Measurements from ENCODE around the gene TEC.

The TEC gene

DNA sequence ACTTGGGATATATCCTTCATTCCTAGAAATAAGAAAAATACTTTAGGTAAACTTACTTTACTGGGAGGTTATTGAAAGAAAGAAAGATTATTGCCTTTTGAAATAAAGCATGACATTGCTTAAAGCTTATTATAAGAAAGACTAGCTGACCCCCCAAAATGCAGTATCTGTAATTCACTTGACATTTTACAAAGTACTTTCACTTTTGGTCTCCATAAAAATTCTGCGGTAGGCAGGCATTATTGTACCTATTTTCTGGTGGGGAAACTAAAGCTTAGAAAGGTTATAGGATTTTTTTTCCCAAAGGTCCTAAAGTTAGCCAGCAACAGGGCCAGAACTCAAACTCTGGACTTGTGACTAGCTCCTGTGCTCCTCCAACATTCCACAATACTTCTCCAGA, 105.9 kb downstream of the TEC start:
- DNase-seq (ENCODE audit: low read depth): no peak

DNA sequence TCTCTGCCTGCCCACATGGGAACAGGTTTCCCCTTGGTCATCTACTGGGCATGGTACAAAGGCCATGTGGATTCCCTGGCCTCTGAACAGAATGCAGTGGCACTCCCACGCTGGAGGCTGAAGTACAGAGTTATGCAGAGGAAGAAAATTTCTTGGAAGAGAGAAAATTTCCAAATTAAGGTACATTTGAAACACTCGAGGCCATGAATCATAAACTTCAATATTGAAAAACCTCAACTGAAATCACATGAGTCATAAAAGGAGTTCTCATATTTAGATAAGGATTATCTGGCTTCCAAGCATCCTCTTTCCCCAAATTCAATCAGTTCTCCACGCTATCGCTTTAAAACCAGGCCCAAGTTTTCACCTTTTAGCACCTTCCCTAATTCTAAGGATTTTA, 107.5 kb downstream of the TEC start:
- DNase-seq (ENCODE audit: low read depth): no peak

DNA sequence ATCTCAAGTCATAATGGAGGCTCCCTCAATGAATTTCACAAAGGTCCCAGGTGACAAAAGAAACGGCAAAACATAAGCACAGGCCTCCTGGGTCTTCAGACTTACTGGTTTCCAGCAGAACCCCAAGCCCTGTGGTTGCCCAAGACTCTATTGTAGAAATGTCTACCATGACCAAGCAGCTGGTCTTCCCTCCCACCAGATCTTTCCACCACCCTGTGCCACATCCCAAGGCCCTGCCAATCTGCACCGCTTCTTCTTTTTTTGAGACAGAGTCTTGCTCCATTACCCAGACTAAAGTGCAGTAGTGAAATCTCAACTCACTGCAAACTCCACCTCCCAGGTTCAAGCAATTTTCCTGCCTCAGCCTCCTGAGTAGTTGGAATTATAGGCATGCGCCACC, 112.4 kb downstream of the TEC start:
- no peak for DNase-seq (ENCODE audit: low read depth)

DNA sequence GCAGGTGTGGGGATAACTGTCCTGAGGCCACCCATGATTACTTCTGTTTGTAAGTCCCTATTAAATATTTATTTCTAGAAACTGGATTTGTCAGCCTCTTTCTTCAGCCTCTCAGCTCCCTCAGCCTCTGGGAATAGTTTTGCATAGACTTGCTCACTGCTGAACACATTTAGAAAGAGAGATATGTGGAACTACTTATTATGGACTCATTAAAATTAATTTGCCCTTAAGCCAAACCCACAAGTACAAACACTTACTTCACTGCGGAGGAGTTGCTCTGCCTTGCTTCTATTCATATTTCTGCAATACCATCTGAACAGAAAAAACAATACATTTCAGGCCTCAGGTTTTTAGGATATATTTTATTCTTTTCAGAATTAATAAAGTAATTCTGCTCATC, 113.2 kb downstream of the TEC start:
- DNase-seq (ENCODE audit: low read depth): no peak

DNA sequence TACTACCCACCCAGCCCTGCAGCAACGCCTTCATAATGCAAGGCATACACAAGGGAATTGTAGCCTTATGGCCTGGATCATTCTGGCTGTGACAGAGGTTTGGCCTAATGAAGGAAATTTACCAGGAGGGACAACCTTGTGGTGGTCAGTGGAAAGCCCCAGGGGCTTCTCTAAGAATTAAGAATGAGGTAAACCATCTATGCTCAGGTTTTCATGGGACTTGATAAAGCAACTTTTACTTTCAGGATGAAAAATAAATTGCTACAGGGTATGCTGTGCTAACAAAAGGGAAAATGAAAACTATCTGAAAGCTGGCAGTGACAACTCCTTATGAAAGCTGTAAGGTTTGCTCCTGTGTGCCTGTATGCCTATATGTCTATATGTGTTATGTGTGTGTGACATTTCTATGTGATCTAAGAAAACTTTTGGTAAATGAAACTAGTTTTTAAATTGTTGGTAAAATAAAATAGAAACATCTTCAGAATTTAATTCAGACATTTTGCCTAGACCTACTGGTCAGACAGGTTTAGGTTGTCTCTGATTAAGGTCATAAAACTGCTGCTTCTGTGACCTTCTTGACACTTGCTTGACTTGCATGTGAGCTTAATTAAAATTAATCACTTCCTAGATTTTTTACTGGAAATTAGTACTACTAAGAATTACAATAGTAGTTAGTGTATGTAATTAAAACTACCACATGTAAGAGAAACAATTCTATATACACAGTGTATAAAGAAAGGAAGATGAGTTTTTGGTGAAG, 115.7 kb downstream of the TEC start:
- no peak for DNase-seq (ENCODE audit: low read depth)

DNA sequence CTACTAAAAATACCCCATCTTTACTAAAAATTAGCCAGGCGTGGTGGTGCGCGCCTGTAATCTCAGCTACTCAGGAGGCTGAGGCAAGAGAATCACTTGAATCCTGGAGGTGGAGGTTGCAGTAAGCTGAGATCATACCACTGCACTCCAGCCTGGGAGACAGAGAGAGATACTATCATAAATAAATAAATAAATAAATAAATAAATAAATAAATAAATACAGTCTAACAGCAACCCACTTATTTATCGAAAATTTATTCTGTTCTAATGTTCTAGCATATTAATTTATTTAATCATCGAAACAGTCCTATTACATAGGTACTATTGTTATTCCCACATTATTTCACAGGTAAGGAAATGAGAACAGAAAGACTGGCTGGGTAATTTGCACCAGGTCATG, 117.4 kb downstream of the TEC start:
- DNase-seq (ENCODE audit: low read depth): no peak

DNA sequence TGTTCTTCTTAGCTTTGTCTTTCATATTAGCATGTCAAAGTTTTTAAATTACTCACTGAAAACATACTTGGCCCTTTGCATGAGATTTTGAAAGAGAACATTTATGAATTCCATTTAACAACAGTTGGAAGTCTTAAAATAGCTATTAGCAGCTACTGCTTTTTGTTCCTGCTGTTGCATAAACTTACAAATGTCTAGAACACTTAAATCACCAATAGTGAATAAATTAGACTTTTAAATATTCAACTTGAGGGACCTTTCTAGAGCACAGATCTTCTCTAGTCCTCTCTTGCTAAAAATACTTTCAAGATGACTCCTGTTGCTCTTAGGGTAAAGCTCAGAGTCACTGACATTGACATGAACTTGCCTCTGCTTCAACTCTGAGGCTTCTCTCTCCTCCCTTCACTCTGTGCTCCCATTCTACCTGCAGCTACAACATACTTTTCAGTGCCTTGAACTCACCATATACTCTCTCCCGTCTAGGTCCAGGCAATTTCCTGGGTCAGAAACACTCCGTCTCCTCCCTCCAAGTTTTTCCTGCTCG, 119.7 kb downstream of the TEC start:
- DNase-seq (ENCODE audit: low read depth): no peak

DNA sequence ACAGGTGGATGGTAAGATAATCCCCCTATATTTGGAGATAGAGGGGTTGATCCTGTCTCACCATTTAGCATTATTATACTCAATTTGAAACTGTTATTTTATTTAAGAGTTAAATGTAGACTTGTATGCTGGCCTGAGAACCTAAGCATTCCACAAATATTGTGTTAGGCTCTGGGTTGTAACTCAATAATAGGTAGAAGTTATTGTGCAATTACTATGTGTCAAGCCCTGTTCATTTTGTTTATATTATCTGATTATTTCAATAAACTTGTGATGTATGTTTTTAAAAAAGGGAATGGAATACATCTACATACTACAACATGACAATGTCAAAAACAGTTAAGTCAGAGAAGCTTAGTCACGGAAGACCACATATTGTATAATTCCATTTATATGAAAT, 122.0 kb downstream of the TEC start:
- DNase-seq (ENCODE audit: low read depth): no peak

DNA sequence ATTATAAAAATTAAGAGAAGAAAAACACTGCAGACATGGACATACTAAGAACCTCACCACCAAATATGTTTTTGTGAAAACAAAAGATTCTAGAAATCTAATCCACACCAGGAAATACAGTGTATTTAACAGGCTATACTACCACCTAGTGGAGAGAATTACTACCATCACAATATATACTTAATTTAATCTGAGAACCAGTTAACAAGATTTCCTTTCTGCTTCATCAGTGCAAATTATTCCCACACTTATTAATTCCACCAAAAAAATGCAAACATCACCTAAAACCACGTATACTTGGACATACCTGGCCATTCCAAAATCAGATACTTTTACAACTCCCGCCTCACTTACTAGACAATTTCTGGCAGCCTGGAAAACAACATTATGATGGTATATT, 128.6 kb downstream of the TEC start:
- no peak for DNase-seq (ENCODE audit: low read depth)

DNA sequence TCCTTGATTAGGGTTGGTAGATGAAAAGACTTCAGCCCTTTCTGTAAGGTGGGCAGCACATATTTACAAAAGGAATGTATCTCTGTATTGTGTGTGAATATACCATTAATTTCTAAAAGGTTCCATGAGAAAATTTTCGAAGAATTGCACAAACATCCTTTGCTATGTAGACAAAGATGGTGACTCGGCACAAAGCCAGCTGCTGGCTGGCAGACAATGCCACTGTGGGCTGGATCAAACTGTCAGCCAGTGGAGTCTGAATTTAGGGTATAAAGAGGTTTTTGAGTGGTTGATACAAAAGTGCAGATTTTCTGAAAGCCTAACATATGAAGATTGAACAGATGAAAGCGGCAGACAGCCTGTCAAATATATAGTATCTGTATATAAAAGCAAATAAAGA, 129.9 kb downstream of the TEC start:
- peak; percentile 34 for DNase-seq (ENCODE audit: low read depth)

DNA sequence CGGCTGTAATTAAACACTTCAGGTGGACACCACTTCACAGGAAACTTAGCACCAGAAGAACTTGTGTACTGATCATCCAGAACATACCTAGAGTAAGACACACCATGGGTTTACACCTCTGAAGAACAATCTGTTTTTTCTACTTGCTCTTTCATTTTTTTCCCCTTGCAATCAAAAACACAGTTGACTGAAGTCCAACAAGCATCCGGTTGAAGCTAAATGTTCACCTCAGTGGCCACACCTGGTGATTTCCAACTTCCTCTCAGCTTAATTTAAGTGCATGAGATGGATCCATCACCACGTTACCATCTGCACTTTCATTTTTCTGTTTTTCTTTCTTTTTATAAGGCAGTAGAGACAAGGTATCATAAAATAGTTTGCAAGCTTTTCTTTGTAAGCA, 130.7 kb downstream of the TEC start:
- DNase-seq (ENCODE audit: low read depth): no peak

DNA sequence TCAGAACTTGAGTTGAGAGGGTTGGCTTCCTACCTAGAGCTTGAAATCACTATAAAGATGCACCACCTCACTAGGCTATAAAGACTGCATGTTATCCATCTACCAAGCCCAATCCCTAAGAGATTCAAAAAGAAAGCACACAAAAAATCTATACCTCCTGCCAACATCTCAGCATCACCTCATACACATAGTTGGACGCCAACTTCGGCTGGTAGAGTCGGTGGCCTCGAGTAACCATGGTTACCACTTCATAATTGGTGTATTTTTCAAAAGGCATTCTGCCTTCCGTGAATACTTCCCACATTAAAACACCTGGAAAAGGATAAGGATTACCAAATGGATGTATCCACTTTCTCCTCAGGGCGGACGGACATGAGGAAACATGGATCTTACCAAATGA, 131.1 kb downstream of the TEC start:
- no peak for DNase-seq (ENCODE audit: low read depth)

DNA sequence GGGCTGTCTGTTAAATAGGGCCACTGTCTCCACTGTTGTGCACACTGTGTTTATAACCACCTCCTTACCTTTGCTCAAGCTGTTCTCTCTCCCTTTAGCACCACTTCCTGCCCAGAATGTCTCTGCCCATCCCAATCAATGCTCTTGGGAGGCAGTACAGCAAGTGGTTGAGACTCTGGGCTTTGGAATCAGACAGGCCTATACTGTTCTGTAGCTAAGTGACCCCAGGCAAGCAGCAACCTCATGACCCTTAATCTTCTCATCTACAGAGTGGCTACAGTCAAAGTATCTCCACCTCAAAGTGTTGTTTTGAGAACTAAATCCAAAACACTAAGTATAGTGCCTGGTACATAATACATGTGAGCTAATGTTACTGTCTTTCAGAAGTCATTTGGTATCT, 131.8 kb downstream of the TEC start:
- no peak for DNase-seq (ENCODE audit: low read depth)

DNA sequence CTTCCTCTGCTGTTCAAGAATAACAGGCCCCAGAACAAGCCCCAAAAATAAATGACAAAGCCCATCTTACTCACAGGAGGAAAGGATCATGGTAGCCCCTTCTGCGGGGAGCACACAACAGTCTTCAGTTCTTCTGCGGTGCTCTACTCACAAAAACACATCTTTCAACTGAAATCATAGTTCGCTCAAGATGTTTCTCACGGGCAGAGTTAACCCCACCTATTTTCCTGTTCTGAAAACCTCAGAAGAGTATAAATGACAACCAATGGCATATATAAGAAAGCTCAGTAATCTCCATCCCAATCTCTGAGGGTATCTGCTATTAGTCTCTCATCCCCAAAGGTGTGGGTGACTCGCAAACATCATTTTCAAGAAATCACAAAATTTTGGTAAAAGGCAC, 135.6 kb downstream of the TEC start, which contains the start of gene TXK:
Gene TXK (minus strand): TSS at position 170 of the 400 bp plus-strand sequence. CDS start 80 bp downstream, at position 90.
- no peak for DNase-seq (ENCODE audit: low read depth)

DNA sequence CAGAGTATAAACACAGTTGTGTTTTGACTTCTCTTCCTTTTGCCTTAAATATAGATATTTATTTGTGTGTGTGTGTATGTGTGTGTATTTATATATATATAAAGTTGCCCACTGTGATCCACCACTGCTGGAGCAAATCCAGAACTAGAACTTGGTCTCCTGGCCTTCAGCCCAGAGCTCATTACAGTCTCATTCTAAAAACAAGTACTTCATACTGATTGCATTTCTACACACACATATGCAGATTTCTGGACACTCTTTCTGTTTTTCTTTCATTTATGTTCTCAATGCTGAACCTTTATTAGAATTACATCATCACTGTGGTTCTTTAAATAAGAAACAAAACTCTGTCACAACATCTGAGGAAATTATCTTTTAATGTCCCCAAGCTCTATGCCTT, 136.0 kb downstream of the TEC start:
- DNase-seq (ENCODE audit: low read depth): no peak

DNA sequence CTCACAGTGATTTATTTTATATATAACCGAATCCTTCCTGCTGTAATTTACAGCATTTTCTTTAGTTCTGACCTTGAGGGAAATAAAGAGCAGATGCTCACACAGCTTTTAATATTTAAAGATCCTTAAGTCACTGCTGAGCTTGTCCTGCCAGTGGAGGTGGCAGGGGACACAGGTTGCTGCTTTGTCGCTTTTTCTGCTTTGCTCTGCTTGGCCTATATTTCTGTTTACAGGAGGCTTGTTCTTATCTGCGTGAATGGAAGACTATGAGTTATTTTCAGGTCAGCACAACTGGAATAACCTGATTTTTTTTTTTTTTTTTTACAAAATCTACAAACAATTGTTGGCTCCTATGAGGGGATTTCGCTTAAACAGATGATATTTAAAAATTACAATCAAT, 137.9 kb downstream of the TEC start:
- no peak for DNase-seq (ENCODE audit: low read depth)

DNA sequence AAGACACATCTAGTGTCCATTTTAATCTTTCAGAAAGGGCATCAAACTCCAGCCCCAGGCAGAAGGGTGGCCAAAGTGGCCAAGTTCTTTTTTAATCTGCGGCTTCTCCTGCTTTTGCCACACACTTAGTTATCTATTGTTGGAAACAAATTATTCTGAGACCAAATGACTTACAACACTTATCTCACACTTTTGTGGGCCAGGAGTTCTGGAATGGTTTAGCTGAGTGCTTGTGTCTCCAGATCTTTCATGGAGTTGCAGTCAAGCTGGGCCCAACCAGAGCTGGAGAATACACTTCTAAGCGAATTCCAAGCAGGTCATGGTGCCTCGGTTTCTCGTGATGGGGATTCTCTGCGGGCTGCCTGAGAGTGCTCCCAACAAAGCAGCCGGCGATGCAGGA, 139.5 kb downstream of the TEC start:
- no peak for DNase-seq (ENCODE audit: low read depth)

DNA sequence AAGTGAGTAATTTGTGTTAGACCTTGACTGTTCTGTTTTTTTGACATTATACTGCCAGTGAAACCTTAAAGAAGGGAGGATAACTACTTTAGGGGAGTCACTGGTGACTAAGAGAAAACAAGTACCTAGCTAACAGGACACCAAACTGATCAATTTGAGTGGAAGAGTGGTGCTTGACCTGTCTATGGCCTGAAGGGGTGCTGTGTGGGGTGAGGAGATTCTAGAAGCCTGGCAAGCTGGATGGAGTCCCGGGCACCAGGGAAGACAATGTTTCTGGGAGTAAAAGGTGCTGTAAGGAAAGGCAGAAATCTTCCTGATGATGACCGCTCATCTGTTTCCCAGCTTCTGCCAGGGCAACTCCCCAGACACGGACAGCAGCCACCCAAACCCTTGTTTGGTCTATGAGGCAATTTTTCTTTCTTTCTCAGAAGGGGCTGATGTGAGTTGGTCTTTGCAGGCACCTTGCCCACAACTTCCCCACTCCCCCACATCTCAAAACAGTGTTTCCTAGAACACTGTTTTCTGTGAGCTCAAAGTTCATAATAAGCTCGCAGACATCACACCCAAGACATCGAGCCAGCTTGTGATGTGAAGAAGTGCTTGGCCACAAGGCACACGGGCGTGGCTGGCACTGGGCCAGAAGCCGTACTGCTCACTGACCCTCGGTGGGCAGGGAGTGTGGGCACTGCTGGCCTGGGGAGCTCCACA, 140.2 kb downstream of the TEC start:
- DNase-seq (ENCODE audit: low read depth): no peak

DNA sequence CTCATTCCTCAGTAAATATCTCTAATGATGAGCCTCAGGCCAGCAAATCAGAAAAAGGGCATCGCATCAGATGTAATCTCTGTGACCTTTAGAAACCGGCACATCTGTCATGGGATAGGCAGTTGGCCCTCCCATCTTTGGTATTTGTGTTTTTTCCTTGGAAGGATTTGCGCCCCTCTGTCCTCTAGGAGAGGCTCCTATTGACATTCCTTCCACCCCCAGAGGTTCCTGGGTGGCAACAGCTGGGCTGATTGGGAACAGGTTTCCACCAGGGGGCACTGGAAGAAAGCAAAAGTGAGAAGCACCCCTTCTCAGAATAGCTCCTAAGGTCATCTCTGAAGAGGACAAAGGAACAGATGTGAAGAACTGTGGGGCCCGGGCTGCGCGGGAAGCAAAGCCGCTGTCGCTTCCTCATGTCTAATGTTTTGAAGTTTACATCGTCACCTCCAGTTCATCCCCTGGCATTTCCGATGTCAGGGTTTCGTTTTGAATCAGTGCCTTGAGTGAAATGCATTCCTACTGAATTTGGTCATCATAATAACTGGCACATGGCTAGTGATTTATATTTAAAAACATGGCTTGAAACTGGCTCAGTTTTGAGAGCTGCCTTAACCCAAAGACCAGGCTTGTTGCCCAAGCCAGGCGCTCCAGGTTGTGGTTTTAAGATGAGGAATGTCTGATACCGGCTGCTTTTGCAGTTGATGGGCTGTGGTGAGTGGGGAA, 141.8 kb downstream of the TEC start:
- DNase-seq (ENCODE audit: low read depth): peak; percentile 51

DNA sequence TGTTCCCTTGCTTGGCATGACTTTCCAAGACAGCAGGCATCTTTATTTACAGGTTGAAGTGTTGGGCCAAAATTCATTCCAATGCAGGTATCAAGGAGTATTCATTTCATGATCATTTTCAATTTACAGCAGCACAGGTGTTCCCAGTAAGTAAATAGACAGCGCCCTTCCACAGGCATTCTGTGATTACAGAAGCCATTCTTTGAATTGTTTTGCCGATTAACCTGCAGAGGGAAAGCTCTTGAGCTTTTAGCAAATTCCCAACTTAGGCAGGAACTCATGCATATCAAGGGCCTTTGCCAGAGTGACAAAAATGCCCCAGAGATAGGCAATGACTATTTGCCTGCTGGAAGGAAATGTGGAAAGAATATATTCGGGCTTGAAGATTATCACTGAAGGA, 142.4 kb downstream of the TEC start:
- no peak for DNase-seq (ENCODE audit: low read depth)

DNA sequence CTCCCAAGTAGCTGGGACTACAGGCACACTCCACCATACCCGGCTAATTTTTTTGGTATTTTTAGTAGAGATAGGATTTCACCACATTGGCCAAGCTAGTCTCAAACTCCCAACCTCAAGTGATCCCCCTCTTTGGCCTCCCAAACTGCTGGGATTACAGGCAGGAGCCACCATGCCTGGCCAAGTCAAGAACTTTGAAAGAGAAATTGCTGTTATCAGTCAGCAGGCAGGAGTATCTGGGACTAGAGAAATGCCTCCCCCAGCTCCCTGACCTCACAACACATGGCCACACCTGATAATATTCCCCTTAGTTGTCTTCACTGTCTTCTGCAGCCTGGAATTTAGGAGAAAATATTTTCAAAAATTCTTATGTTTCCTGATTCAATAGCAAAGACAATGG, 143.0 kb downstream of the TEC start:
- DNase-seq (ENCODE audit: low read depth): no peak

DNA sequence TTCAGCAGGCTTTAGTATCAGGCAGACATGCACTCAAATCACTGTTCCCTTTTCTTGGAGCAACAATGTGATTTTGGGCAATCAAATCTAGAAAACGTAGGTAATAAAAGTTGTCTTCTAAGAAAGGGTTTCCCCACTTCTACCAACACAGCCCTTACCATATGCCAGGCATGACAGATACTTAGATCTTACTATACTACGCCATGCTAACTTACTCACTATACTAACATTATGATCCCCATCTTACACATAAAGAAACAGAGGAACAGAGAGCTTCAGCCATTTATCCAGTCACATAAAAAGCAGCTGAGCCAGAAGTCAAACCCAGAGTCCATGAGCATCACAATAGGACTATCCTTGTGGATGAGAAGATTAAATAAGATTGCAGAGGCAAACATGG, 144.8 kb downstream of the TEC start:
- DNase-seq (ENCODE audit: low read depth): no peak

DNA sequence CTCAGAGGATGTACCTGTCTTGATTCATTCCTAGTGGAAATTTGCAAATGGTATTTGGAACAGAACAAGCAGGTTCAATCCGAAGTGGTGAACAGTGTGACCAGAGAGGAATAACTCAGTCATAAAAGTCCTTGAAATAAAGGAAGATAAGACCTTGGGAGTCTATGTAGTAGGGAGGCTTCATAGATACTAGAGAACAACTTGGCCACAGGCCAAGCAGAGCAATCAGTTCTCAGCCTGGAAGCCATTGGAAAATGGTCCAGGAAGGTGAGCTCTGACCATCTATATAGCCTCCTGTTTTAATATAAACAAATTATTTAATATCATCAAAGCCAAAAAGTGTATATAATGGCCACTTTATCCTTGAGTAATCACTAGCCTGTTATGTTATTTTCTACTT, 146.9 kb downstream of the TEC start:
- DNase-seq (ENCODE audit: low read depth): no peak
